ENCODE measurements around the gene SLC44A5.

DNA sequence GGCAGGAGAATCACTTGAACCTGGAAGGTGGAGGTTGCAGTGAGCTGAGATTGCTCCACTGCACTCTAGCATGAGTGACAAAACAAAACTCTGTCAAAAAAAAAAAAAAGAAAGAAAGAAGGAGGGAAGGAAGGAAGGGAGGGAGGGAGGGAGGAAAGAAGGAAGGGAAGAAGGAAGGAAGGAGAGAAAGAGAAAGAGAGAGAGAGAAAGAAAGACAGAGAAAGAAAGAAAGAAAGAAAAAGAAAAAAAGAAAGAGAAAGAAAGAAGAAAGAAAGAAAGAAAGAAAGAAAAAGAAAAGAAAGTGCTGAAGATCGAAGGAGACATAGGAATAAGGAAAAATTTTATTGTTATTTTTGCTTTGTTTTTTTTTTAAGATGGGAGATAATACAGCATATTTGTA is 166.7 kb downstream of the SLC44A5 start:
- no peak for TF ChIP-seq POLR2A (IDR thresholded peaks at IDR 0.05; ENCODE audit: low read depth, low read length)
- no peak for TF ChIP-seq TAF1 (IDR thresholded peaks at IDR 0.05; ENCODE audit: borderline replicate concordance, low read depth, low read length)
- TF ChIP-seq POLR2AphosphoS5 (IDR thresholded peaks at IDR 0.05; ENCODE audit: low read depth, low read length), result no peak
